GM19467 (cell line): ENCODE results near the gene CLK2.
"Not testable (repeated sequence)": the region's sequence is repeated elsewhere in the genome, so short reads cannot be mapped to it uniquely, and the experiment has no call there.

Experiments used
- ATAC-seq: cut with Tn5 transposase; IDR thresholded peaks from one replicate; pipeline ENCODE4 v1.9.1; 2021; ENCODE audit warnings: mild to moderate bottlenecking, moderate library complexity; ENCODE audit not compliant: unreplicated experiment

Gene CLK2

GRCh38 chr1:155268630-155269029 is 4.7 kb downstream of the CLK2 start:
- ATAC-seq, result no peak

DNA sequence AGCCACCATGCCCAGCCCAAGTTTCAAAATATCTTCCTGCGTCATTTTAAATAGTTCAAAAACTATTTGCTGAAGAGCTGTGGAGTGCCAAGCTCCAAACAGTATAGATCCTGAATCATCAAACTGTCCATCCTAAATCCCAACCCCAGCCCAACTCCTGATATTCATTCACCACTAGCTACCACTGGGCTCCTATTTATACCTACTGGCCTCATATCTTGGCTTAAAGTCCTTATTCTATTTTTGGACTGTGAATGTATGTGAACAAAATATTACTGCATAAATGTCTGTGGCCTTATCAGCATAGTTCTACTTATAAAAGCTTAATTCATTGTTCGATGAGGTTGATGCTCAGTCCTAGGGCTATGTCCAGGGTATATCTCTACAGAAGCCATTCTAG is 5.9 kb downstream of the CLK2 start:
- ATAC-seq, result no peak

DNA sequence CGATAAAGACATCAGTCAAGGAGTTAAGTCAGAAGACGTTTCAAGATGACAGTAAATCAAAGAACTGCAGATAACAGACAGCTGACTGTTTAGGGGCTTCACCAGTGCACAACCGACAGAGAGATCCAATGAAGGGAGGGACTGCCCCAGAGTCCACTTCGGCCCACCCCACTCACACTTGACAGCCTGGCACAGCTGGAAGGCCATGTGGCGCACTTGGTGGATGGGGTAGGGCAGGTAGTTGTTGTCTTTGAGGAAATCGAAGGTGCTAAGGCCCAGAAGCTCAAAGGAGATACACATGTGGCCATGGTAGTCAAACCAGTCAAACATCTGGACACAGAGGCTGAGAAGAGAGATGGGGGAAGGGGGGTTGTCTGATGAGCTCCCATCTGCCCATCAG is 6.8 kb downstream of the CLK2 start:
- ATAC-seq, result no peak

- no peak for ATAC-seq
Observed at GRCh38 chr1:155263067-155263466, 10.2 kb downstream of the CLK2 start.

GRCh38 chr1:155261852-155262673 is 11.2 kb downstream of the CLK2 start, which contains the start of gene SCAMP3:
Gene SCAMP3, minus strand, starts transcription at chr1:155262360. Its CDS starts 209 bp downstream, at chr1:155262151.
- peak; percentile 84 for ATAC-seq

DNA sequence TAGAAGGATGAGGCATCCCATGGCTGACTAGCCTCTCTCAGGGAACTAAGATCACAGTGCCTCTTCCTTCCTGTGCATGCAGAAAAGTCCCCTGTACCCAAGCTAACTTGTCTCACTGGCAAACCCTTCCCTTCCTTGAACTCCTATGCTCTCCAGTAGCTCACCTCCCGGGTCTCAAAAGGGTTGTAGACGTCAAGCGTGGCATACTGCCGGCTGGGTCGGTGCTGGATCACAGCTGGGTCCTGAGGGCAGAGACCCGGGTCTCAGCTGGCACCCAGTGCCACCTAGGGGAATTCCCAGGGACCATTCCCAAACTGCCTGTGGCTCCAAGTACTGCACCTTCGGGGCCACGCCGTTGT is 11.8 kb downstream of the CLK2 start:
- no peak for ATAC-seq

- no peak for ATAC-seq
Observed at GRCh38 chr1:155260276-155260675, 13.0 kb downstream of the CLK2 start.

DNA sequence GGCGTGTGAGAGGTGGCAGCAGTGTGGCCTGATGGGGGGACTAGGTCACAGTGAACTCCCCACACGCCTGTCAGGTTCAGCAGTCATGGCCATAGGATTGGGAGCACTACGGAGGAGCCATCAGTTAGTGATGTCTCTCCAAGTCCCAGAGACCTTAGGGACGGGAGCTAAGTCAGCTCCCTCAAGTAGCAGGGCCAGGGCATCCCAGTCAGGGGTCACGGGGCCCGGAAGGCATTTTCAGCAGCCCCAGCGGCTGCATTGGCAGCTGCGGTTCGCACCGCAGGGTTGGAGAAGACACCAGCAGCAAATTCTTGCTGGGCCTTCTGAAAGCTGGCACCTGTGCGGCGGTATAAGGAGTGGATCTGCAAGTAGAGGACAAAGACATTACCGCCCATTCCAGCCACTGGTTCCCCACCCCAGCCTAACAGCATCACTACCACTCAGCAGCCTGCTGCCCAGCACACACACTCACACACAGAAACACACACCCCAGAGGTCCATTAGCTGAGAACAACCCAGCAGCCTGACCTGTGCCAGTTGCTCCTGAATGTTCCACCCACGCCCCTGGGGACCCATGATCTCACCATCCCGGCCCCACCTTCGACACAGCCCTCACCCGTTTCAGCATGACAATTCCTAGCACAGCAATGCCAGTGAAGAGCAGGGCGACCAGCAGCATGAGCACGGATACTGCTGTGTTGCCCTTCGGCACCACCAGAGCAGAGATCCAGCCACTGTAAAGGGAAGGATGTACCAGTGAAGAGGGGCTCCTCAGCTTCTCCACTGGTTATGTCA is 17.0 kb downstream of the CLK2 start:
- no peak for ATAC-seq

DNA sequence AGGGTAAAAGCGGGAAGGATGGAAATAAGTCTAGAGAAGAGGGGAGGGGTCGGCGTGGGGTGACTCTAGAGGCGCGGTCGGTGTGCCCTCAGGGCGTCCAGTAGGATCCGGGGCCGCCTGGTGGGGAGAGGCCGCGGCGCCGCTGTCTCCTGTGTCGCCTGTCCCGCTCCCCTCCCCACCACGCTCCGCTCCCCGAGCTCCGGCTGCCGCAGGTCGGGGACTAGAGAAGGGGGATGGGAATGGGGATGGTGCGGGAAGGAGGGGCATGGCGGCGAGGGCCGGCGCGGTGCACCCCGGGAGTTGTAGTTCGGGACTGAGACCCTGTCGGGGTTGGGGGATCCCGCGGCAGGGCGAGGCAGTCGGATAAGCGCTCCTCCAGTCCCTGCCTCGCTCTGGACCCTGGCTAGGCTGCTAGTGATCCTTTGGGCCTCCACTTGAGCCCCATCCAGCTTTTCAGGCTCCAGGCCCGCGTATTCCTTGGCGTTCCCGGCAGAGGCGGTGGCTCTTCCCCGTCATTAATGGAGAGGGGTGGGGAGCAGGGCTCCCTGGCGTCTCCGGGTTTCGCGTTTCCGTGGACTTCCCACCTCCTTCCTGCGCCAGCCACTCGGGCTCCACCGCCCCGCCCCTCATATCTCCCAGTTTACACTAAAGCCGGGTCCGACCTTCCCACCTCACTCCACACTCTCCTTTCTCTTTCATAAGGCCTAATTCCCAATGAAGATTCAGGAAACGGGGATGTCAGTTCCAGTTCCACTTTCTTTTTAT is 17.9 kb downstream of the CLK2 start, which contains the start of gene ENTREP3:
Gene ENTREP3 (minus strand): TSS at position 241 of the 765 bp plus-strand sequence. CDS start 606 bp downstream, outside the sequence.
- peak; percentile 45 for ATAC-seq

GRCh38 chr1:155254714-155255242 is 18.5 kb downstream of the CLK2 start:
- ATAC-seq, result no peak

- no peak for ATAC-seq
Observed at GRCh38 chr1:155254228-155254713, 19.0 kb downstream of the CLK2 start.

GRCh38 chr1:155253797-155254196 is 19.5 kb downstream of the CLK2 start:
- no peak for ATAC-seq

- ATAC-seq, result no peak
Observed at GRCh38 chr1:155253208-155253607, 20.1 kb downstream of the CLK2 start.

- no peak for ATAC-seq
Observed at GRCh38 chr1:155251566-155251965, 21.7 kb downstream of the CLK2 start.

GRCh38 chr1:155250633-155251449 is 22.5 kb downstream of the CLK2 start:
- ATAC-seq, result peak; percentile 72

- ATAC-seq, result peak; percentile 16
Observed at GRCh38 chr1:155250246-155250632, 23.1 kb downstream of the CLK2 start.

GRCh38 chr1:155247667-155248553 is 25.4 kb downstream of the CLK2 start:
- ATAC-seq, result no peak

DNA sequence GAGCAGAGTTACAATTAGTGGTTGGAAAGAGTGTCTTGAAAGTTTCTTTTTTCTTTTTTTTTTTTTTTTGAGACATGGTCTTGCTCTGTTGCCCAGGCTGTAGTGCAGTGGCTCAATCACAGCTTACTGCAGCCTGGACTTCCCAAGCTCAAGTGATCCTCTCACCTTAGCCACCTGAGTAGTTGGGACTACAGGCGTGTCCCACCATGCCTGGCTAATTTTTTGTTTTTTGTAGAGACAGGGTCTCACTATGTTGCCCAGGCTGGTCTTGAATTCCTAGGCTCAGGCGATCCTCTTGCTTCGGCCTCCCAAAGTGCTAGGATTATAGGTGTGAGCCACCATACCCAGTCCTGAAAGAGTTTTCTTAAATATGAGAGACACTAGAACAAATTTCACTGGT is 26.5 kb downstream of the CLK2 start:
- ATAC-seq, result not testable (repeated sequence)

DNA sequence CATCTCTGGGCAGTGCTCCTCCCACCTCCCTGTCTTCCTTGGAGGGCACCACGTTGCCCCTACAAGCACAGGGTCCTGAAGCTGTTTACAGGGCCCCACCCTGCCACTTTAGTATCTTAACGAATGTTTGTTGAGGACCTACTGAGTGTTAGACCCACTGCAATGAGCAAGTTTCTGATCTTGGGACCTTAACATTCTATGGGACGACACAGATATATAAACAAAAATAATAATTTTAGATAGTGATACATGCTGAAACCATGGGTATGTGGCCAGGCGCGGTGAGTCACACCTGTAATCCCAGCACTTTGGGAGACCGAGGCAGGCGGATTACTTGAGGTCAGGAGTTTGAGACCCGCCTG is 28.2 kb downstream of the CLK2 start:
- no peak for ATAC-seq
